ENCODE measurements around the gene PRKAG3.

GRCh38 chr2:218804817-218805216 is 26.8 kb downstream of the PRKAG3 start:
- TF ChIP-seq REST (IDR thresholded peaks at IDR 0.05): no peak
- TF ChIP-seq CTCF (IDR thresholded peaks at IDR 0.05; ENCODE audit: low read depth, low read length, missing input control): no peak
- TF ChIP-seq MAX (IDR thresholded peaks at IDR 0.05): no peak
